Mesenteric fat pad (tissue), 1 donor: ENCODE data around the gene APP. TPM values are rescaled to one million over a fixed set of nuclear protein-coding genes. Genes with fewer than 3 reads are reported as not detected.

ENCODE experiments used
- DNase-seq: peaks from one replicate; pipeline ENCODE4 v3.0.0-alpha.2; 2020; ENCODE audit warnings: low spot score
- total RNA-seq: library from RNA; stranded (reverse); fragmentation: NEBNext Ultra II Directional; extraction: Animal tissue kit (Norgen Biotek cat#: 25700); gene quantifications from one replicate; pipeline ENCODE4 v1.2.1, GENCODE V29; 2021
- donor health status: DM: yes; HTN: yes; CAD: no.

APP gene
- total RNA-seq, 1 donor from 2014 or later, result 317 TPM

- no peak for DNase-seq
These were observed 101.8 kb downstream of the APP start for GRCh38 chr21:26068776-26069175.

- no peak for DNase-seq
These were observed 102.6 kb downstream of the APP start for GRCh38 chr21:26067836-26068594.

- DNase-seq, result no peak
These were observed 106.1 kb downstream of the APP start for GRCh38 chr21:26064506-26064905.

- DNase-seq, result no peak
These were observed 109.1 kb downstream of the APP start for GRCh38 chr21:26061437-26061836.

GRCh38 chr21:26060335-26061115, 110.0 kb downstream of the APP start:
- DNase-seq, result no peak

- DNase-seq, result no peak
These were observed 112.9 kb downstream of the APP start for GRCh38 chr21:26057477-26058170.

GRCh38 chr21:26055841-26056264, 114.7 kb downstream of the APP start:
- no peak for DNase-seq

GRCh38 chr21:26055010-26055409, 115.6 kb downstream of the APP start:
- no peak for DNase-seq

- no peak for DNase-seq
These were observed 118.5 kb downstream of the APP start for GRCh38 chr21:26052057-26052456.

- DNase-seq, result no peak
These were observed 119.7 kb downstream of the APP start for GRCh38 chr21:26050857-26051256.

GRCh38 chr21:26049803-26050202, 120.8 kb downstream of the APP start:
- no peak for DNase-seq

GRCh38 chr21:26047279-26047967, 123.1 kb downstream of the APP start:
- DNase-seq, result no peak

- DNase-seq, result no peak
These were observed 126.7 kb downstream of the APP start for GRCh38 chr21:26043891-26044290.

- no peak for DNase-seq
These were observed 128.2 kb downstream of the APP start for GRCh38 chr21:26042181-26042876.

- no peak for DNase-seq
These were observed 129.0 kb downstream of the APP start for GRCh38 chr21:26041431-26042180.

GRCh38 chr21:26036916-26037315, 133.7 kb downstream of the APP start:
- DNase-seq, result no peak

GRCh38 chr21:26032263-26032662, 138.3 kb downstream of the APP start:
- DNase-seq, result no peak

- DNase-seq, result no peak
These were observed 142.4 kb downstream of the APP start for GRCh38 chr21:26028183-26028582.

GRCh38 chr21:26027696-26028095, 142.9 kb downstream of the APP start:
- DNase-seq, result no peak
